Measurements from ENCODE around the gene CDH5.

DNA sequence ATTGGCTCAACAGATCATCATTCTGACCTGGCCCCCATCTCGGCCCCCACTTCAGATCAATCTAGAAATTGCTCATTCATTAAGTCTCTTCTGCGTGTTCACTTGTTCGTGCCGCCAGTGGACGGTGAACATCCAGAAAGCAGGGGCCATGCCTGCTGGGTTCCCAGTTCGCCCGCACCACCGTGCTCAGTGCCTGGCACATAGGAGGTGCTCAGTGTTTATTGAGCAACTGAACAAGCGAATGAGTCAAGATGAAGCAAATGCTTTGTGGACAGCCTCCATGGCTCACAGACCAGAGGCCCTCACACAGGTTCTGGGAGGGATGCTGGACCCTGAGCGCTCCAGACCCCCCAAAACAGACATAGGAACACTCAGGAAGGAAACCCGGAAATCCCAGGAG, 74.5 kb downstream of the CDH5 start:
- no peak for TF ChIP-seq POLR2A (IDR thresholded peaks at IDR 0.05)
- TF ChIP-seq, protein P1, sequence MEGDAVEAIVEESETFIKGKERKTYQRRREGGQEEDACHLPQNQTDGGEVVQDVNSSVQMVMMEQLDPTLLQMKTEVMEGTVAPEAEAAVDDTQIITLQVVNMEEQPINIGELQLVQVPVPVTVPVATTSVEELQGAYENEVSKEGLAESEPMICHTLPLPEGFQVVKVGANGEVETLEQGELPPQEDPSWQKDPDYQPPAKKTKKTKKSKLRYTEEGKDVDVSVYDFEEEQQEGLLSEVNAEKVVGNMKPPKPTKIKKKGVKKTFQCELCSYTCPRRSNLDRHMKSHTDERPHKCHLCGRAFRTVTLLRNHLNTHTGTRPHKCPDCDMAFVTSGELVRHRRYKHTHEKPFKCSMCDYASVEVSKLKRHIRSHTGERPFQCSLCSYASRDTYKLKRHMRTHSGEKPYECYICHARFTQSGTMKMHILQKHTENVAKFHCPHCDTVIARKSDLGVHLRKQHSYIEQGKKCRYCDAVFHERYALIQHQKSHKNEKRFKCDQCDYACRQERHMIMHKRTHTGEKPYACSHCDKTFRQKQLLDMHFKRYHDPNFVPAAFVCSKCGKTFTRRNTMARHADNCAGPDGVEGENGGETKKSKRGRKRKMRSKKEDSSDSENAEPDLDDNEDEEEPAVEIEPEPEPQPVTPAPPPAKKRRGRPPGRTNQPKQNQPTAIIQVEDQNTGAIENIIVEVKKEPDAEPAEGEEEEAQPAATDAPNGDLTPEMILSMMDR (IDR thresholded peaks at IDR 0.05): no peak
- TF ChIP-seq EP300 (IDR thresholded peaks at IDR 0.05): no peak
